D721Med (cell line): Measurements from ENCODE around the gene ASS1.

Source experiments
- DNase-seq: peaks from one replicate; pipeline ENCODE4 v3.0.0; 2011; ENCODE audit warnings: low spot score; ENCODE audit not compliant: insufficient read length
- FAIRE-seq: peaks from 2 replicates; lab custom pipeline; 2011; peaks lifted over from hg19 to GRCh38; lab: Jason Lieb, UNC
- CTCF ChIP-seq: IDR thresholded peaks from 2 replicates; pipeline ENCODE4 v1.5.1; 2012; ENCODE audit warnings: mild to moderate bottlenecking, control low read depth; ENCODE audit not compliant: insufficient read depth; ENCODE audit errors: missing control alignments

Gene ASS1

DNA sequence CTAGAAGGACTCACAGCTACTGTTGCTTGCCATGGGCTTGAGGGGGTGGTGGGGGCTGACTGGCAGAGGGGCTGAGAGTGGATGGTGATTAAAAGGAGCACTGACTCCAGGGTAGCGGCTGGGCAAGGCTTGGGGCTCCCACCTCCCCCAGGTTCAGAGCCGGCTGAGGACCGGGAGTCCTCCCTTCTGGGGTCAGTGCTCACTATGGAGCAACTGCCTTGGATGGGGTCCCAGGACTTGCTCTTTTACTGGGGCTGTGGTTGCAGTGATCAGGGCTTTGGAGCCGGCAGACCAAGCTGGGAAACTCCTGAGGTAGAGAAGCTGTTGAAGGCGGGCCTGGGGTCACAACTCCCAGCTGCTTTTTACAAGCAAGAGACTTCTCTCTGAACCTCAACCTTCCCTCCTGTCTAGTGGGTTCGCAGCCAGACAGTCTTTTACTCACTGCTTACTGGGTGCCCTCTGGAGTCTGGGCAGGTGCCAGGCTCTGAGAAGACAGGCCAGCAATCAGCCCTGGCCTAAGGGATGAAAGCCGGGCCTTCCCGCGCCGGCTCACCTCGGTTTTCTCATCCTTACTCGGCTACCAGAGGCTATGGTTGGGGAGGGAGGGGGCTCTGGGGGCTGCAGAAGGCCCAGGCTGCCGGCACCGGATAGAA is 795 bp upstream of the ASS1 start:
- no peak for FAIRE-seq
- no peak for TF ChIP-seq CTCF

DNA sequence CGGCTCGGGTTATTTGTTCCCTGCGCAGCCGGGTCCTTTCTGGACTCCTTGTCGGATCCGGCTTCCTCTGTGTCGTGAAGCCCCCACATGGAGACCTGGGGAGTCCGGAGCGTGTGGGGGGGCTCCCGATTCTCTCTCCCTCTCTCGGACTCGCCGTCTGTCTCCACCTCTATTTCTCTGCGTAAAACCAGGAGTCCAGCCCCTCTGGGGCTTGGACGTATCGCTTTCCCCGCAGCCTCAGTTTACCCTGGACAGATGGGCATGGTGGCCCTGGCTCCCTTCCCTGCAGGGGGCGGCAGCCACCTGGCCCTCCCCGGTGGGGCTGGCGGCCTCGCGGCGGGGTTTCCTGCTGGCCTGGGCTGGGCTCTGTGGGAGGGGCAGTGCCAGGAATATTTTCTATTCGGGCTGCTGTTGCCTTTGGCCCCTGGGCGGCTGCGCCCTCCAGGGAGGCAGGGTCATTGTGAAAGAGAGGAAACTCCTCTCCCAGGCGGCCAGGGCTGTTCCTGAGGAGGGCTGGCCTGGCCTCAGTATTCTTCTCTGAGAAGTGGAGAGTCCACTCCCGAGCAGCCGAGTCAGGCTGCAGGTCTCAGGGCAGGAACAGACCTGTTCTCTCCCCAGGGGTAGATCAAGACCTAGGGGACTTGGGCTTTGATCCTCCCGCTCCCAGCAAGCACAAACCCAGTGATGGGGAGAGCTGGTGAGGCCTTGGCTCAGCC is 665 bp downstream of the ASS1 start:
- no peak for FAIRE-seq
- DNase-seq, result no peak
- no peak for TF ChIP-seq CTCF

More for the DNA sequence above, 795 bp upstream of the ASS1 start:
- no peak for DNase-seq

DNA sequence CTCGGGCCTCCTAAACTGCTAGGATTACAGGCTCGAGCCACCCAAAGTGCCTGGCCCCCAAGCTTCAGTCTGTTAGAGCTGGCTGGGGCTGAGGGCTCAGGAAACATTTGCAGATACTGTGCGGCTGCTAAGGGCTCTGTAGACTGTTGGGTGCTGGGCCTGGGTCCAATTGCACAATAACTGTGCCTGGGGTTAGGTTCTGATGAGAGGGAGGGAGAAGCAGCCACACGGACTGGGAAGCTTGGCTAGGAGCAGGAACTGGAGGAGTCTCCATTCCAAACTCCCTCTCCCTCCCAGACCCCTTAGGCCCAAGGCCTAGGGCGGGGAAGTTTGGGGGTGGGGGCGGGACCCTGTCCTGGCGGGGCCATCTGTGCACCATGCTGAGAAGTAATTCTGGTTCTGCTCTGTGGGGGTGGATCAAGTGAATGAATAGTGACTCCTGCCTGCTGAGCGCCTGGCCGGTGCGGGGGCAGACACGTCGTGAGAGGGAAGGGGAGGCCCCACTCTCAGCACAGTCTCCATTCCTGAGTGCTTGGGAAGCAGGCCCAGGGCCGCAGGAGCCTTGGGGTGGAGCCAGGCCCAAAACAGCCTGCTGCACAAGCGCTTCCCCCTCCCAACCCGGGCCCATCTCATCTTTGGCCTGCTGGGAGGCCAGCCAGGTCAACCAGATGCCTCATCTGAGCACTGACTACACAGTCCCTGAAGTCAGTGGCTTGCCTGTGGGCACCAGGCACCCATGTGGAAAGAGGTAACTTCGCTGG is 1.5 kb downstream of the ASS1 start:
- no peak for FAIRE-seq
- no peak for TF ChIP-seq CTCF
- DNase-seq, result no peak

DNA sequence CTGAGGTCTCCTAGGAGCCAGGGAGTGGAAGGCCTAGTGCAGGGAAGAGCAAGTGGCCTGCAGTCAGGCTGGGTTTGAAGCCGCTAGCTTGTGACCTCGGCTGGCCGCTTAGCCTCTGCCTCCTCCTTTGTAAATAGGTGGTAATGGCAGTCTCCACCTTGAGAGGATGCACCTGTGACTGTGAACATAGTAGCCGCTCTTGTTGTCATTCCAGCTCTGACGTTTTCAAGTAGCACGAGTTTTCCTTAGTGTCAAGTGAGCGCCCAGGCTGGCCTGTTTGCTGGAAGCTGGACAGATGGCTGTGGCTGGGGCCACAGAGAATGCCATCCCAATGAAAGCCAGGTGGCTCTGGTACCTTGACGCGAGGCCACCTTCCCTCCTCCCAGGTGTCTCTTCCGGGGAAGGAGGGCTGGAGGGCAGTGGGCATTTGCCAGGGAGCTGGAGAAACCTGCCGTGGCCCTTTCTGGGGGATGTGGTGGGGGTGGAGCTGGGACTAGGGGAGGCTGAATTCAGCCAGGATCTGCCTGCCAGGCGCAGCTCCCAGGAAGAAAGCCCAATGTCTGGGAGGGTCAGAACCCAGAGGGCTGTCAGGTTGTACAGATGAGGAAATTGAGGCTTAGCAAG is 2.5 kb downstream of the ASS1 start:
- DNase-seq (no peak), FAIRE-seq (no peak)
- no peak for TF ChIP-seq CTCF

GRCh38 chr9:130448035-130448624 is 3.4 kb downstream of the ASS1 start:
- TF ChIP-seq CTCF, result no peak
- no peak for FAIRE-seq
- no peak for DNase-seq

DNA sequence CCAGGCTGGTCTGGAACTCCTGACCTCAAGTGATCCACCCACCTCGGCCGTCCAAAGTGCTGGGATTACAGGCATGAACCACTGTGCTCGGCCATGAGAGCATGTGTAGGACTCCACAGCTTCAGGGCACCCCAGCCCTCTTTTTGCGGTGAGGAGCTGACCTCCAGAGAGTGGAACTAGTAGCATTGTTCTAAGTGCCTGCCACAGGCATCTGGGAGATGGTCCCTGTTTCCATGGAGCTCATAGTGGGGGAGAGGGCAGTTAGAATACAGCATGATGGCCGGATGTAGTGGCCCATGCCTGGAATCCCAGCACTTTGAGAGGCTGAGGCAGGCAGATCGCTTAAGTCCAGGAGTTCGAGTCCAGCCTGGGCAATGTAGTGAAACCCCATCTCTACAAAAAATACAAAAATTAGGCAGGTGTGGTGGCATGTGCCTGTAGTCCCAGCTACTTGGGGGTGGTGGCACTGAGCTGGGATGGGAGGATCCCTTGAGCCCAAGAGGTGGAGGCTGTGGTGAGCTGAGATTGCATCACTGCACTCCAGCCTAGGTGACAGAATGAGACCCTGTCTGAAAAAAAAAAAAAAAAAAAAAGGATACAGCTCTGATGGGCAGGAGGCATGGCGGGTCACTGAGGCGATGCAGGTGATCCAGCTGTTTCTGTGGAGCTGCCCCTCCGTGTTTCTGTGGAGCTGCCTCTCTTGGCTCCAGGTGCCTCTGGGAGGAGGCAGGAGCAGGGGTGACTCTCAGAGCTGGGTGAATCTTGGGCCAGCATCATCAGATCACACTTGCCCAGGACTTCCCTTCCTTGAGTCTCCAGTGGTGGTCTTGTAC is 4.2 kb downstream of the ASS1 start:
- FAIRE-seq (no peak), DNase-seq (no peak)
- no peak for TF ChIP-seq CTCF
